ENCODE measurements around the gene ZNF140. TPM values are rescaled to one million over a fixed set of nuclear protein-coding genes. Genes with fewer than 3 reads are reported as not detected.

ZNF140 gene
- total RNA-seq, 1 experiment from 2014 or later, result 12.5 TPM

DNA sequence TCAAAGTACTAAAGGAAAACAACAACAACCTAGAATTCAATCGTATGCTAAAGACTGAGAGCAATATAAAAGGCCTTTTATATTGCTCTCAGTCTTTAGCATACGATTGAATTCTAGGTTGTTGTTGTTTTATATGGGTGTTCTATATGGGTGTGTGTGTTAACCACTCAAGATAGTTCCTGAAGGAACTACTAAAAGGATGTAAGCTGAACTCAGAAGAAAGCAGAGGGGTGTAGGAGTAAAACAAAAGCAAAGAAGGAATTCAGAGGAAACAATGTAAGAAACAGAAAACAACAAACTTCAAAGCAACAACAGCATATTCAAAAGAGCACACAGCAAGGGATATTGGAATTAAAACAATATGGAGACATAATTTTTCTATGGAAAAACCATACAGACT lies 44.0 kb downstream of the ZNF140 start:
- DNase-seq, result no peak
- ChIA-PET POLR2A (no interaction called here), CTCF (no interaction called here)
- Mint-ChIP-seq H3K36me3 (ENCODE audit: insufficient read depth, unreplicated experiment) (peaks cover 48% of the 10 kb centered on the region), H3K9me3 (ENCODE audit: unreplicated experiment) (peaks cover 45% of the 10 kb centered on the region), H3K27me3 (ENCODE audit: insufficient read depth, unreplicated experiment) (no peaks in the 10 kb centered on the region), H3K27ac (ENCODE audit: unreplicated experiment) (no peak overlapping the region), H3K4me1 (ENCODE audit: low read depth, unreplicated experiment) (no peaks in the 10 kb centered on the region), H3K4me3 (ENCODE audit: unreplicated experiment) (no peak overlapping the region)
- no TSS peak for BruUV-seq (replicated peaks)
- H3K9me3 ChIP-seq, result peaks cover 48% of the 10 kb centered on the region
- no peaks in the 10 kb centered on the region for H3K4me1 ChIP-seq
- H3K36me3 ChIP-seq (ENCODE audit: control insufficient read depth, insufficient read depth, low read length), result 0 out of 2 replicates have a peak, but pooled peaks cover 1% of the 10 kb centered on the region
- H3K4me3 ChIP-seq (ENCODE audit: low read depth, low read length), result no peak overlapping the region
- intact Hi-C loops (cut with micrococcal nuclease; ENCODE audit: unreplicated experiment), result no loop called here
- H3K27me3 ChIP-seq (replicated peaks; ENCODE audit: control insufficient read depth, insufficient read depth, low read length), result no peaks in the 10 kb centered on the region
- TF ChIP-seq, protein P1, sequence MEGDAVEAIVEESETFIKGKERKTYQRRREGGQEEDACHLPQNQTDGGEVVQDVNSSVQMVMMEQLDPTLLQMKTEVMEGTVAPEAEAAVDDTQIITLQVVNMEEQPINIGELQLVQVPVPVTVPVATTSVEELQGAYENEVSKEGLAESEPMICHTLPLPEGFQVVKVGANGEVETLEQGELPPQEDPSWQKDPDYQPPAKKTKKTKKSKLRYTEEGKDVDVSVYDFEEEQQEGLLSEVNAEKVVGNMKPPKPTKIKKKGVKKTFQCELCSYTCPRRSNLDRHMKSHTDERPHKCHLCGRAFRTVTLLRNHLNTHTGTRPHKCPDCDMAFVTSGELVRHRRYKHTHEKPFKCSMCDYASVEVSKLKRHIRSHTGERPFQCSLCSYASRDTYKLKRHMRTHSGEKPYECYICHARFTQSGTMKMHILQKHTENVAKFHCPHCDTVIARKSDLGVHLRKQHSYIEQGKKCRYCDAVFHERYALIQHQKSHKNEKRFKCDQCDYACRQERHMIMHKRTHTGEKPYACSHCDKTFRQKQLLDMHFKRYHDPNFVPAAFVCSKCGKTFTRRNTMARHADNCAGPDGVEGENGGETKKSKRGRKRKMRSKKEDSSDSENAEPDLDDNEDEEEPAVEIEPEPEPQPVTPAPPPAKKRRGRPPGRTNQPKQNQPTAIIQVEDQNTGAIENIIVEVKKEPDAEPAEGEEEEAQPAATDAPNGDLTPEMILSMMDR (IDR thresholded peaks at IDR 0.05; ENCODE audit: insufficient read depth in 1 of 2, low read depth in 1 of 2, low read length in 1 of 2, severe bottlenecking in 1 of 2, unreplicated experiment in 1 of 2), result no peak

- Mint-ChIP-seq H3K27me3 (ENCODE audit: insufficient read depth, unreplicated experiment) (no peaks in the 10 kb centered on the region), H3K4me1 (ENCODE audit: low read depth, unreplicated experiment) (no peaks in the 10 kb centered on the region), H3K9me3 (ENCODE audit: unreplicated experiment) (peaks cover 27% of the 10 kb centered on the region), H3K36me3 (ENCODE audit: insufficient read depth, unreplicated experiment) (peaks cover 33% of the 10 kb centered on the region), H3K4me3 (ENCODE audit: unreplicated experiment) (peak overlapping the region; percentile 97), H3K27ac (ENCODE audit: unreplicated experiment) (peak overlapping the region; percentile 98)
- TF ChIP-seq, protein P1 (IDR thresholded peaks at IDR 0.05; ENCODE audit: insufficient read depth in 1 of 2, low read depth in 1 of 2, low read length in 1 of 2, severe bottlenecking in 1 of 2, unreplicated experiment in 1 of 2), result no peak
- intact Hi-C loops (cut with micrococcal nuclease; ENCODE audit: unreplicated experiment), result loop anchor here (1.0 to 2.0 kb wide), 4 partner anchors 49 to 143 kb away; partner anchors contain the start of genes ZNF140, ZNF26, ZNF268 and ZNF84
- no peak for DNase-seq
- no peaks in the 10 kb centered on the region; the same call in 1 of the 2 replicates for H3K4me1 ChIP-seq
- POLR2A ChIA-PET, result interaction anchor here (1.0 kb wide), 1 partner anchor 50 kb away, joined by 6 read pairs; no protein-coding TSS in a partner anchor
- H3K9me3 ChIP-seq, result peaks cover 19% of the 10 kb centered on the region
- peak overlapping the region; percentile 99 for H3K4me3 ChIP-seq (ENCODE audit: low read depth, low read length)
- BruUV-seq (replicated peaks), result no TSS peak
- no peaks in the 10 kb centered on the region for H3K27me3 ChIP-seq (replicated peaks; ENCODE audit: control insufficient read depth, insufficient read depth, low read length)
- CTCF ChIA-PET, result interaction anchor here (1.4 kb wide), 1 partner anchor 52 kb away, joined by 6 read pairs; the partner anchor contains the start of gene ZNF268
- no peaks in the 10 kb centered on the region; the same call in 1 of the 2 replicates for H3K36me3 ChIP-seq (ENCODE audit: control insufficient read depth, insufficient read depth, low read length)
Measured at GRCh38 chr12:133129368-133130037, 48.8 kb downstream of the ZNF140 start.

- Histone ChIP-seq H3K9me3 (peaks cover 16% of the 10 kb centered on the region), H3K27me3 (replicated peaks; ENCODE audit: control insufficient read depth, insufficient read depth, low read length) (no peaks in the 10 kb centered on the region), H3K4me1 (no peaks in the 10 kb centered on the region; the same call in 1 of the 2 replicates), H3K4me3 (ENCODE audit: low read depth, low read length) (peak within 1 kb of the TSS; percentile 99), H3K36me3 (ENCODE audit: control insufficient read depth, insufficient read depth, low read length) (no peaks in the 10 kb centered on the region; the same call in 1 of the 2 replicates)
- intact Hi-C loops (cut with micrococcal nuclease; ENCODE audit: unreplicated experiment), result loop anchor here (1.0 to 2.0 kb wide), 4 partner anchors 50 to 143 kb away; partner anchors contain the start of genes ZNF140, ZNF26, ZNF268 and ZNF84
- Mint-ChIP-seq H3K27me3 (ENCODE audit: insufficient read depth, unreplicated experiment) (no peaks in the 10 kb centered on the region), H3K9me3 (ENCODE audit: unreplicated experiment) (peaks cover 28% of the 10 kb centered on the region), H3K27ac (ENCODE audit: unreplicated experiment) (peak within 1 kb of the TSS; percentile 98), H3K4me1 (ENCODE audit: low read depth, unreplicated experiment) (no peaks in the 10 kb centered on the region), H3K4me3 (ENCODE audit: unreplicated experiment) (peak within 1 kb of the TSS; percentile 97), H3K36me3 (ENCODE audit: insufficient read depth, unreplicated experiment) (peaks cover 31% of the 10 kb centered on the region)
- ChIA-PET CTCF (interaction anchor here (1.4 kb wide), 1 partner anchor 51 kb away, joined by 6 read pairs; the partner anchor contains the start of gene ZNF268), POLR2A (interaction anchor here (1.0 kb wide), 1 partner anchor 50 kb away, joined by 6 read pairs; no protein-coding TSS in a partner anchor)
- TF ChIP-seq, protein P1 (IDR thresholded peaks at IDR 0.05; ENCODE audit: insufficient read depth in 1 of 2, low read depth in 1 of 2, low read length in 1 of 2, severe bottlenecking in 1 of 2, unreplicated experiment in 1 of 2), result no peak
- DNase-seq, result peak; percentile 97 to 98
- no TSS peak for BruUV-seq (replicated peaks)
Measured at GRCh38 chr12:133130038-133130807, 49.5 kb downstream of the ZNF140 start, which contains the start of the genes ZNF10 and ZNF891. Gene ZNF10 (plus strand): TSS chr12:133130627. CDS start chr12:133144493, 13,866 bp downstream. Gene ZNF891 (minus strand): TSS chr12:133130274. CDS start chr12:133121918, 8,356 bp downstream.
